HL-60 (cell line): ENCODE results near the gene CLDN10.

Experiments
- GABPA ChIP-seq: IDR thresholded peaks from 2 replicates; pipeline ENCODE4 v1.6.1; 2012; ENCODE audit warnings: low read depth
- TF ChIP-seq, protein P1 (sequence below): IDR thresholded peaks from one replicate; pipeline ENCODE4 v1.5.1; 2011; ENCODE audit warnings: low read length, control low read depth, inconsistent platforms; ENCODE audit not compliant: insufficient read depth

- TF ChIP-seq, protein P1, sequence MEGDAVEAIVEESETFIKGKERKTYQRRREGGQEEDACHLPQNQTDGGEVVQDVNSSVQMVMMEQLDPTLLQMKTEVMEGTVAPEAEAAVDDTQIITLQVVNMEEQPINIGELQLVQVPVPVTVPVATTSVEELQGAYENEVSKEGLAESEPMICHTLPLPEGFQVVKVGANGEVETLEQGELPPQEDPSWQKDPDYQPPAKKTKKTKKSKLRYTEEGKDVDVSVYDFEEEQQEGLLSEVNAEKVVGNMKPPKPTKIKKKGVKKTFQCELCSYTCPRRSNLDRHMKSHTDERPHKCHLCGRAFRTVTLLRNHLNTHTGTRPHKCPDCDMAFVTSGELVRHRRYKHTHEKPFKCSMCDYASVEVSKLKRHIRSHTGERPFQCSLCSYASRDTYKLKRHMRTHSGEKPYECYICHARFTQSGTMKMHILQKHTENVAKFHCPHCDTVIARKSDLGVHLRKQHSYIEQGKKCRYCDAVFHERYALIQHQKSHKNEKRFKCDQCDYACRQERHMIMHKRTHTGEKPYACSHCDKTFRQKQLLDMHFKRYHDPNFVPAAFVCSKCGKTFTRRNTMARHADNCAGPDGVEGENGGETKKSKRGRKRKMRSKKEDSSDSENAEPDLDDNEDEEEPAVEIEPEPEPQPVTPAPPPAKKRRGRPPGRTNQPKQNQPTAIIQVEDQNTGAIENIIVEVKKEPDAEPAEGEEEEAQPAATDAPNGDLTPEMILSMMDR, result no peak
- TF ChIP-seq GABPA, result no peak
Measured at GRCh38 chr13:95512957-95513356, 39.6 kb upstream of the CLDN10 start.
